ENCODE data around the gene GPR148. TPM values are rescaled to one million over a fixed set of nuclear protein-coding genes. Genes with fewer than 3 reads are reported as not detected.

Gene GPR148
- total RNA-seq, 2 experiments from 2014 or later, result not detected

DNA sequence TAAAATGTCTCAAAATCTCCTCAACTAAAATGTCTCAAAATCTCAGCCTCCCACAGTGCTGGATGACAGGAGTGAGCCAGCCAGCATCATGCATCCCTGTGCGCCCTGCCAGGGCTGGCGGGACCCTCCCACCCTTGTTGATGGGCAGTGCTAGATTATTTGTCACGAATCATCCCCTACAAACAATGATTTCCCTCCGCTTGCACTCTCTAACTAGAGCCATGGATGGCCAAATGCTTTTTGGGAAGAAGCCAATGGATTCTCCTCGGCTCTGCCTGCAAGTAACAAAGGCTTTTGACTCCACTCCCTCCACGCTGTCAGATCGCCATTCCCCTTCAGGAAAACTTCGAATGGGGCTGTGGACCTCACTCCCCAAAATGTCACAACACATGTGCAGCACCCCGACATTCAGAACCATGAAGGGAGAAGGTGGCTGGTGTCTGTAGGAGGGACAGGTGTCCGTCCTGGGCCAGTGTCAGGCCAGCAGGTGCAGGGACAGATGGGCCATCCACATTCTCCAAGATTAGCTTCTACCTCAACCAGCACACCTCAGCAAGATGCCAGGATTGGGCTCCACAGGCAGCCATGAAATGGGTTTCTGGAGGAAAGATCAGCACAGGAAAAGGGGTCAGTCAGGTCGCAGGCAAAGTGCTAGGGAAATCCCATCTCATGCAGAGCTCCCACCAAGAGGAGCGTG lies 38.0 kb downstream of the GPR148 start:
- no peak for DNase-seq
- CTCF ChIA-PET, result interaction anchor here (1.4 kb wide), 1 partner anchor 30 kb away, joined by 5 read pairs; no protein-coding TSS in a partner anchor
- Mint-ChIP-seq H3K4me3 (no peak overlapping the region), H3K27ac (no peak overlapping the region), H3K9me3 (no peaks in the 10 kb centered on the region), H3K27me3 (peaks cover 3% of the 10 kb centered on the region), H3K36me3 (ENCODE audit: low read depth) (no peaks in the 10 kb centered on the region), H3K4me1 (no peaks in the 10 kb centered on the region)
- POLR2A ChIA-PET, result no interaction called here

GRCh38 chr2:130767408-130767775 lies 38.5 kb downstream of the GPR148 start:
- Mint-ChIP-seq H3K27ac (no peak overlapping the region), H3K4me3 (no peak overlapping the region), H3K36me3 (ENCODE audit: low read depth) (no peaks in the 10 kb centered on the region), H3K27me3 (peaks cover 3% of the 10 kb centered on the region), H3K4me1 (no peaks in the 10 kb centered on the region), H3K9me3 (no peaks in the 10 kb centered on the region)
- POLR2A ChIA-PET, result no interaction called here
- CTCF ChIA-PET, result no interaction called here
- DNase-seq, result no peak

- Mint-ChIP-seq H3K4me1 (no peaks in the 10 kb centered on the region), H3K4me3 (no peak overlapping the region), H3K27me3 (peaks cover 3% of the 10 kb centered on the region), H3K27ac (no peak overlapping the region), H3K36me3 (ENCODE audit: low read depth) (no peaks in the 10 kb centered on the region), H3K9me3 (no peaks in the 10 kb centered on the region)
- CTCF ChIA-PET, result no interaction called here
- POLR2A ChIA-PET, result no interaction called here
- no peak for DNase-seq
These were observed 39.5 kb downstream of the GPR148 start for GRCh38 chr2:130768191-130768855.

GRCh38 chr2:130769343-130769907 lies 40.6 kb downstream of the GPR148 start:
- Mint-ChIP-seq H3K27me3 (peaks cover 3% of the 10 kb centered on the region), H3K36me3 (ENCODE audit: low read depth) (no peaks in the 10 kb centered on the region), H3K27ac (no peak overlapping the region), H3K4me1 (no peaks in the 10 kb centered on the region), H3K4me3 (no peak overlapping the region), H3K9me3 (no peaks in the 10 kb centered on the region)
- ChIA-PET POLR2A (no interaction called here), CTCF (no interaction called here)
- no peak for DNase-seq

DNA sequence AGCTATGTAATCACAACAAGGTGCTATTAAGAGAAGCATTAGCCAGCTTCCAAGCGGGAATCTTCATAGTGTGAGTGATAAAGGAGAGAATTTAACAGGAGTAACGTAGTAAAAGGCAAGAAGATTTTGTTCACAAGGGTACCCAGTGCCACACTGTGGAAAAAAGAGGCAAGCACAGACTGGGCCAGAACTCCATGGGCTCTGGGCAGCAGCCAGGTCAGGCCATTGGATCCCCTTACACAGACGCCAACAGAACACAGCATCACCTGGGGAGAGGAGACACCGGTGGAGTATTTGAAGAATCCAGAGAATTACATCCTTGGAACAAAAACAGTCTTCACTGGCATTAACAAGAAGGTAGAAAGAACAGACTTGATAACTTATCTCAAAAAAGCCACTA lies 47.7 kb downstream of the GPR148 start:
- H3K9me3 Mint-ChIP-seq, result no peaks in the 10 kb centered on the region
- H3K4me1 Mint-ChIP-seq, result no peaks in the 10 kb centered on the region
- CTCF ChIA-PET, result no interaction called here
- POLR2A ChIA-PET, result no interaction called here
- no peak overlapping the region for H3K27ac Mint-ChIP-seq
- no peaks in the 10 kb centered on the region for H3K36me3 Mint-ChIP-seq (ENCODE audit: low read depth)
- H3K27me3 Mint-ChIP-seq, result peaks cover 5% of the 10 kb centered on the region
- H3K4me3 Mint-ChIP-seq, result no peak overlapping the region
- DNase-seq, result no peak

DNA sequence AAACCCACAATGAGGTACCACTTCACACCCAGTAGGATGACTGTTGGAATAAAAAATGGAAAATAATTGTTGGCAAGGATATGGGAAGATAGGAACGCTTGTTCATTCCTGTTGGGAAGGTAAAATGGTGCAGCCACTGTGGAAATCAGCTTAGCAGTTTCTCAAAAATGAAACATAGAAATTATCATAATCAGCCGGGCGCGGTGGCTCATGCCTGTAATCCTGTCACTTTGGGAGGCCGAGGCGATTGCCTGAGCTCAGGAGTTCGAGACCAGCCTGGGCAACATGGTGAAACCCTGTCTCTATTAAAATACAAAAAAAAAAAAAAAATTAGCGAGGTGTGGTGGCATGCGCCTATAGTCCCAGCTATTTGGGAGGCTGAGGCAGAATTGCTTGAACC lies 49.9 kb downstream of the GPR148 start:
- Mint-ChIP-seq H3K9me3 (no peaks in the 10 kb centered on the region), H3K4me3 (no peak overlapping the region), H3K4me1 (no peaks in the 10 kb centered on the region), H3K27ac (no peak overlapping the region), H3K27me3 (peaks cover 7% of the 10 kb centered on the region), H3K36me3 (ENCODE audit: low read depth) (no peaks in the 10 kb centered on the region)
- CTCF ChIA-PET, result no interaction called here
- POLR2A ChIA-PET, result no interaction called here
- DNase-seq, result no peak

Other genes with a start within 250 kb of the GPR148 start
- gene POTEI, start 219.7 kb upstream of the GPR148 start, total RNA-seq, result not detected
- not detected for gene CFC1B, start 207.8 kb upstream of the GPR148 start, total RNA-seq
- gene CFC1, start 129.5 kb upstream of the GPR148 start, total RNA-seq, result not detected
- not detected for gene POTEJ, start 117.6 kb upstream of the GPR148 start, total RNA-seq
- gene AMER3, start 26.5 kb downstream of the GPR148 start, total RNA-seq, result not detected
- gene ARHGEF4, start 107.8 kb downstream of the GPR148 start, total RNA-seq, result under 1 TPM; 0.25 to 0.30 TPM

Data from activated CD4-positive, alpha-beta memory T cell treated with anti-CD3 and anti-CD28 coated beads, Interleukin-2, amount 10 ng/mL, durations not matched to agents 7 days and 5 days (primary cell).